ENCODE results near the gene ABHD10. TPM values are rescaled to one million over a fixed set of nuclear protein-coding genes. Genes with fewer than 3 reads are reported as not detected.
A peak's percentile ranks its signal among the peaks of the same experiment; 100 is the strongest.

The ABHD10 gene
- total RNA-seq, 1 experiment from 2014 or later = 21.8 TPM

- peaks cover 6 to 9% of the 10 kb centered on the region in 2 experiments for H3K4me1 Mint-ChIP-seq
- DNase-seq = no peak
- Histone ChIP-seq H3K56ac (ENCODE audit: insufficient read length, low read depth, low read length) (no peak overlapping the region), H3K18ac (ENCODE audit: insufficient read length, low read depth, low read length) (no peak overlapping the region), H4K91ac (ENCODE audit: insufficient read length, low read depth, low read length) (no peak overlapping the region), H3T11ph (ENCODE audit: low read length) (no peak overlapping the region), H3K9me3 (ENCODE audit: control insufficient read depth, low read depth, low read length) (no peaks in the 10 kb centered on the region), H2BK12ac (ENCODE audit: insufficient read length, low read depth, low read length) (no peak overlapping the region), H2AFZ (ENCODE audit: low read length) (no peak overlapping the region), H2AK5ac (ENCODE audit: insufficient read length, low read length) (no peak overlapping the region), H3K4ac (ENCODE audit: low read depth, low read length) (no peak overlapping the region), H3K79me2 (ENCODE audit: insufficient read depth, low read length) (no peaks in the 10 kb centered on the region), H3K79me1 (ENCODE audit: insufficient read depth, low read depth, low read length, poor library complexity, severe bottlenecking) (no peaks in the 10 kb centered on the region), H3K23me2 (ENCODE audit: insufficient read length, low read depth, low read length, poor library complexity, severe bottlenecking) (no peaks in the 10 kb centered on the region), H4K20me1 (ENCODE audit: control insufficient read depth, insufficient read depth, insufficient read length) (no peaks in the 10 kb centered on the region), H3K4me1 (ENCODE audit: insufficient read depth, low read length) (no peaks in the 10 kb centered on the region), H2BK120ac (ENCODE audit: low read depth, low read length, poor library complexity, severe bottlenecking) (no peak overlapping the region), H2BK15ac (ENCODE audit: low read depth, low read length) (no peak overlapping the region), H2BK20ac (ENCODE audit: low read depth, low read length, poor library complexity, severe bottlenecking) (no peak overlapping the region), H3K14ac (ENCODE audit: insufficient read depth, low read length) (no peak overlapping the region), H2BK5ac (ENCODE audit: insufficient read length, low read length) (no peak overlapping the region), H3K27ac (ENCODE audit: insufficient read length, low read depth, low read length) (no peak overlapping the region), H4K5ac (ENCODE audit: insufficient read length, low read depth, low read length) (no peak overlapping the region), H3K23ac (ENCODE audit: insufficient read length, low read depth, low read length) (no peak overlapping the region), H3K27me3 (ENCODE audit: insufficient read depth, low read length) (no peaks in the 10 kb centered on the region), H4K8ac (replicated peaks; ENCODE audit: insufficient read length, low read depth, low read length) (no peak overlapping the region), H3K4me2 (ENCODE audit: insufficient read depth, insufficient read length, low read length) (no peak overlapping the region), H3K9ac (ENCODE audit: extremely low read depth, insufficient read length, low read length) (no peak overlapping the region)
- no peak for TF ChIP-seq CTCF (conservative IDR thresholded peaks at IDR 0.05)
- no peaks in the 10 kb centered on the region for H3K27me3 Mint-ChIP-seq (ENCODE audit: low read depth)
- H3K36me3 Mint-ChIP-seq (ENCODE audit: insufficient read depth in 1 of 3, low read depth in 3 of 3) = no peaks in the 10 kb centered on the region; a peak in 1 of 7 replicates
- peak overlapping the region in 1 of 3 experiments; percentile 3; a peak in 1 of 7 replicates for H3K27ac Mint-ChIP-seq
- WGBS (ENCODE audit: extremely low coverage, insufficient read length, low lambda C conversion rate) = no CpG with 5 or more reads among the region's 3 CpGs
- H3K9me3 Mint-ChIP-seq = no peaks in the 10 kb centered on the region
- no peak overlapping the region for H3K4me3 Mint-ChIP-seq
Measured at GRCh38 chr3:111967068-111967467, 11.8 kb upstream of the ABHD10 start.
